Placental pericyte (primary cell): ENCODE data around the gene KANK2. TPM values are rescaled to one million over a fixed set of nuclear protein-coding genes. Genes with fewer than 3 reads are reported as not detected.

Source experiments
- total RNA-seq: library from RNA; depleted of rRNA; stranded (reverse); fragments of >200 nt; gene quantifications from 2 replicates; pipeline ENCODE4 v1.2.3, GENCODE V29; 2012

Gene KANK2
- 331 and 441 TPM in 2 replicates for total RNA-seq

DNA sequence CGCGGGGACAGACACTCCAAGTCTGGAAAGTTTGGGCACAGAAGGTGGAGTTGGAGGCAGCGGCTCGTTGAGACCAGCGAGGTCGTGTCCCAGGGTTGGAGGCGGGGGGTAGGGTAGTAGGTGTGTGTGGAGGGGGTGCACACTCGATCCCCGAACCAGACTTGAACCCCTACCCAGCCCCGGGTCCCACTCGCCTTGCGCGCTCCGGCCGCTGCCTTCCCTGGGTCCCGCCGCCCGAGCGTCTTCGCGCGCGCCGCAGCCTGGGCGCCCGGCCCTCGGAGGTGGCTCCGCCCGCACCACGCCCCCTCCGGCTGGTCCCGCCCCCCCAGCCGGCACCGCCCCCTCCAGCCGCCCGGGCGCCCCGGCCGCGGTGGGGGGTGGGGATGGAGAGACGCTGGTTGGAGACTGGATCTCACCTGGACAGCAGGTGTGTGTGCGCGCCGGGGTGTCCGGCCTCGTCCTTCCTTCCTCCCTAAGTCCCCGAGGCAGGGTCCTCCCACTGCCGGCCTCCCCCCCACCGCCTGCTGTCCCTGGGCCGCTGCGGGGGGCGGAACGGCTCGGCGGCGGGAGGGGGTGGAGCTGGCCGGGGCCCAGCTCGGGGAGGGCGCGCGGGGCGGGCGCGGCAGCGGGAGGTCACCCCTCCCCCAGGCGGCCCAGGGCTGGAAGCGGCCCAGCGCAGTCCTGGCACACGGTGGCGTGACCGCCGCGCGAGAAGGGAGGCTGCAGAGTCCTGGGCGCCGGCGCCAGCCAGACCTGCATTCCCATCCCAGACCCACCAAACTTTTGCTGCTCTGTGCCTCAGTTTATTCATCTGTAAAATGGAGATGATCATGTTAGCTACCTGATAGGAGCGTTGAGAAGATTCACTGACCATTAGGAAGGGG, at the start of gene KANK2:
KANK2 (minus strand) TSS at position 255 of the 884 bp plus-strand sequence. CDS start 3,034 bp downstream, outside the sequence.

DNA sequence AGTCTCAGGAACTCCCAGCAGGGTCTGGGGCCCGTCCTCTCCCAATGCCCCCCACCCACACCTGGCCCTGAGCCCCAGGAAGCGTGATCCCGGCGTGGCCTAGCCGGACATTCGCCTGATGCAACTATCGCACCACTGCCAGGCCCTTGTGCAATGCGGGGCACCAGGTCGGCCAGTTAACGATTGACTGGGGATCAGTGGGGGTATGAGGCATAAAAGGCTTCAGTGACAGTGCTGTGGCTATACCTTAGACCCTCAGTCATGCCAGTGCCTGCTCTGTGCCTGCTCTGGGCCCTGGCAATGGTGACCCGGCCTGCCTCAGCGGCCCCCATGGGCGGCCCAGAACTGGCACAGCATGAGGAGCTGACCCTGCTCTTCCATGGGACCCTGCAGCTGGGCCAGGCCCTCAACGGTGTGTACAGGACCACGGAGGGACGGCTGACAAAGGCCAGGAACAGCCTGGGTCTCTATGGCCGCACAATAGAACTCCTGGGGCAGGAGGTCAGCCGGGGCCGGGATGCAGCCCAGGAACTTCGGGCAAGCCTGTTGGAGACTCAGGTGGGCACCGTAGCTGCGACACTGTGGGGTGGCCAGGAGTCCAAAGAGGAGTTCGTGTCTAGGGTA, 42.1 kb upstream of the KANK2 start, which contains the start of gene ANGPTL8:
ANGPTL8 (plus strand) TSS at position 243 of the 624 bp plus-strand sequence; CDS start at position 262, 19 bp downstream.

DNA sequence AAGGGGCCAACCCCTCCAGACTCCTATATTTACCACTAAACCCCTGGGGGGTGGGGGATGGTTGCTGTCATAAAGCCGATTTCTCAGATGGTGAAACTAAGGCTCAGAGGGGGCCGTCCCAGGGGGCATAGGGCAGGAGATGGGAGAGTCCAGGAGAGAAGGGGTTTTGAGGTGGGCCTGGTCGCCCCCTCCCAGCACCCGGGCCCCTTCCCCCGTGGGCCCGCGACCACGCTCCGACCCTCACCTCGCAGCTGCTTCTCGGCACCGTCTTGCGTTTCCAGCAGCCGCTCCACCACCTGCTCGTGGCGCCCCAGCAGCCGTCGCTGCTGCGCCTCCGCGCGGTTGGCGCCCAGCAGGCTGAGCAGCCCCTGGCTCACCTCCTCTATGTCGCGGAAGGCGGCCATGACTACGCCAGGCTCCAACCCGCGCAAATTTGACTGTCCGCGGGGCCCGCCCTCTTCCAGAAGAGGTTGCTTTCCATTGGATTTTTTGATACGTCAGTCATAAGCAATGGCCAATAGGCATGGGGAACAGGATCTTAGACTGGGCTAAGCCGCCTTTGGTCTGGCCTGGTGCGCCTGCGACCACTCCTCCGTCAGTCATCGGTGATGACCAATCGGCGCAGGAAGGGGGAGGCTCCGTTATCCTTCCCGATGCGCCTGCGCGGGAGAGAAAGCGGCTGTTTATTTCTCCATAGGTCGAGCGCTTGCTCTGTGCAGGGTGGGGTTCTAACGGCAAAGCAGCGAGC, 41.8 kb downstream of the KANK2 start, which contains the start of gene SPC24:
SPC24 (minus strand) TSS at position 410 of the 748 bp plus-strand sequence; CDS start at position 404, 6 bp downstream.

Other genes with a start within 250 kb of the KANK2 start
- gene SMARCA4, start 236.5 kb downstream of the KANK2 start, total RNA-seq = 83.6 and 143 TPM in 2 replicates
- 293 and 584 TPM in 2 replicates for gene LDLR, start 108.1 kb downstream of the KANK2 start, total RNA-seq
- gene SPC24, start 41.8 kb downstream of the KANK2 start, total RNA-seq = 2.8 and 110 TPM in 2 replicates
- gene ANGPTL8, start 42.1 kb upstream of the KANK2 start, total RNA-seq = not detected in 2 replicates
- 14.0 and 30.8 TPM in 2 replicates for gene DOCK6, start 65.0 kb upstream of the KANK2 start, total RNA-seq
- not detected in 2 replicates for gene TSPAN16, start 98.6 kb upstream of the KANK2 start, total RNA-seq
- gene RAB3D, start 142.1 kb upstream of the KANK2 start, total RNA-seq = 8.6 and 26.9 TPM in 2 replicates
- 54.3 and 189 TPM in 2 replicates for gene TMEM205, start 148.7 kb upstream of the KANK2 start, total RNA-seq
- 4.7 and 12.5 TPM in 2 replicates for gene CCDC159, start 149.0 kb upstream of the KANK2 start, total RNA-seq
- gene PLPPR2, start 157.9 kb upstream of the KANK2 start, total RNA-seq = 17.8 and 21.7 TPM in 2 replicates
- gene SWSAP1, start 177.1 kb upstream of the KANK2 start, total RNA-seq = 0.72 and 1.1 TPM in 2 replicates
- 5.9 and 19.5 TPM in 2 replicates for gene EPOR, start 186.8 kb upstream of the KANK2 start, total RNA-seq
- gene RGL3, start 221.8 kb upstream of the KANK2 start, total RNA-seq = 1.4 and 2.4 TPM in 2 replicates
- gene ODAD3, start 237.6 kb upstream of the KANK2 start, total RNA-seq = 0.14 TPM in 1 of 2 replicates, not detected in the other
- gene PRKCSH, start 238.1 kb upstream of the KANK2 start, total RNA-seq = 163 and 165 TPM in 2 replicates